Activated CD4-positive, alpha-beta T cell treated with anti-CD3 and anti-CD28 coated beads for 36 hours (primary cell): ENCODE results near the gene PABPN1. TPM values are rescaled to one million over a fixed set of nuclear protein-coding genes. Genes with fewer than 3 reads are reported as not detected.
A peak's percentile ranks its signal among the peaks of the same experiment; 100 is the strongest.

Source experiments
- ATAC-seq: fragments of 200-7000 bp; cut with Tn5 transposase; one replicate; pipeline ENCODE4 v1.10.0; 2021; ENCODE audit warnings: mild to moderate bottlenecking, moderate library complexity
- CTCF ChIA-PET: fragments of 350-600 bp; sonication (Branson Sonifier 250); formaldehyde crosslinking; loops from one replicate; lab custom pipeline; 2021; ENCODE audit warnings: antibody characterized with exemption; lab: Charles Lee
- POLR2A ChIA-PET: fragments of 350-600 bp; sonication (Branson Sonifier 250); formaldehyde crosslinking; loops from one replicate; lab custom pipeline; 2021; ENCODE audit warnings: antibody characterized with exemption, inconsistent platforms; lab: Charles Lee
- DNase-seq: peaks from one replicate; pipeline ENCODE4 v3.0.0-alpha.2; 2020
- H3K27ac Mint-ChIP-seq: one replicate; pipeline ENCODE4 v1.8.0; 2021; ENCODE audit warnings: mixed read lengths
- H3K27me3 Mint-ChIP-seq: one replicate; pipeline ENCODE4 v1.8.0; 2021; ENCODE audit warnings: mixed read lengths
- H3K36me3 Mint-ChIP-seq: one replicate; pipeline ENCODE4 v1.8.0; 2021; ENCODE audit warnings: low read depth, mixed read lengths
- H3K4me1 Mint-ChIP-seq: one replicate; pipeline ENCODE4 v1.8.0; 2021; ENCODE audit warnings: mixed read lengths
- H3K4me3 Mint-ChIP-seq: one replicate; pipeline ENCODE4 v1.8.0; 2021; ENCODE audit warnings: mild to moderate bottlenecking, moderate library complexity, mixed read lengths
- H3K9me3 Mint-ChIP-seq: one replicate; pipeline ENCODE4 v1.8.0; 2021; ENCODE audit warnings: low read depth, mixed read lengths
- intact Hi-C, 2 experiments: fragments of 100-400 bp; cut with DNase I in 1 of 2; cut with micrococcal nuclease in 1 of 2; formaldehyde crosslinking; loops; one replicate each; pipeline versions ENCODE4 v1.14.2 to v1.15.1; 2022 to 2024; cut with DNase I, micrococcal nuclease
- total RNA-seq, 2 experiments: library from RNA; stranded (reverse); gene quantifications; one replicate each; pipeline ENCODE4 v1.2.3, GENCODE V29; 2021

Gene PABPN1
- total RNA-seq, 2 experiments from 2014 or later, result 237 to 338 TPM

- Mint-ChIP-seq H3K36me3 (no peaks in the 10 kb centered on the region), H3K27ac (no peak overlapping the region), H3K9me3 (no peaks in the 10 kb centered on the region), H3K4me3 (no peak overlapping the region), H3K4me1 (peaks cover 8% of the 10 kb centered on the region), H3K27me3 (peaks cover 12% of the 10 kb centered on the region)
- ChIA-PET POLR2A (interaction anchor here (0.5 kb wide), 1 partner anchor 761 kb away, joined by 4 read pairs; no protein-coding TSS in a partner anchor), CTCF (interaction anchor here (0.5 to 1.3 kb wide), 3 partner anchors 13 to 59 kb away, joined by 3 to 5 read pairs (median 3); no protein-coding TSS in a partner anchor)
- DNase-seq, result no peak
- no peak for ATAC-seq
- intact Hi-C loops, result no loop called here
Measured at GRCh38 chr14:23359167-23359626, 37.9 kb downstream of the PABPN1 start.

GRCh38 chr14:23359722-23360447 lies 38.6 kb downstream of the PABPN1 start:
- intact Hi-C loops, result no loop called here
- ChIA-PET CTCF (interaction anchor here (0.7 to 1.4 kb wide), 3 partner anchors 21 to 343 kb away, joined by 4 to 6 read pairs (median 4); no protein-coding TSS in a partner anchor), POLR2A (no interaction called here)
- H3K4me1 Mint-ChIP-seq, result peaks cover 10% of the 10 kb centered on the region
- no peak overlapping the region for H3K4me3 Mint-ChIP-seq
- ATAC-seq, result no peak
- no peak overlapping the region for H3K27ac Mint-ChIP-seq
- H3K36me3 Mint-ChIP-seq, result no peaks in the 10 kb centered on the region
- H3K27me3 Mint-ChIP-seq, result peaks cover 16% of the 10 kb centered on the region
- DNase-seq, result no peak
- H3K9me3 Mint-ChIP-seq, result no peaks in the 10 kb centered on the region

- Mint-ChIP-seq H3K27ac (no peak overlapping the region), H3K27me3 (peaks cover 17% of the 10 kb centered on the region), H3K36me3 (no peaks in the 10 kb centered on the region), H3K4me3 (no peak overlapping the region), H3K9me3 (no peaks in the 10 kb centered on the region), H3K4me1 (peaks cover 11% of the 10 kb centered on the region)
- ATAC-seq (no peak), DNase-seq (no peak)
- ChIA-PET POLR2A (no interaction called here), CTCF (interaction anchor here (0.6 to 1.4 kb wide), 5 partner anchors 9 to 342 kb away, joined by 3 to 6 read pairs (median 4); no protein-coding TSS in a partner anchor)
- intact Hi-C loops, result no loop called here
Measured at GRCh38 chr14:23360496-23360895, 39.2 kb downstream of the PABPN1 start.

- ChIA-PET CTCF (interaction anchor here (1.1 to 1.4 kb wide), 3 partner anchors 16 to 23 kb away, joined by 3 to 4 read pairs (median 4); no protein-coding TSS in a partner anchor), POLR2A (no interaction called here)
- intact Hi-C loops, result no loop called here
- H3K36me3 Mint-ChIP-seq, result no peaks in the 10 kb centered on the region
- peaks cover 14% of the 10 kb centered on the region for H3K27me3 Mint-ChIP-seq
- H3K9me3 Mint-ChIP-seq, result no peaks in the 10 kb centered on the region
- peak; percentile 82 for ATAC-seq
- peak; percentile 27 for DNase-seq
- H3K4me3 Mint-ChIP-seq, result no peak overlapping the region
- no peak overlapping the region for H3K27ac Mint-ChIP-seq
- peaks cover 11% of the 10 kb centered on the region for H3K4me1 Mint-ChIP-seq
Measured at GRCh38 chr14:23361320-23361719, 40.1 kb downstream of the PABPN1 start.

GRCh38 chr14:23361763-23362162 lies 40.5 kb downstream of the PABPN1 start:
- intact Hi-C loops, result no loop called here
- no peak overlapping the region for H3K27ac Mint-ChIP-seq
- no peaks in the 10 kb centered on the region for H3K9me3 Mint-ChIP-seq
- ATAC-seq (no peak), DNase-seq (no peak)
- no peaks in the 10 kb centered on the region for H3K36me3 Mint-ChIP-seq
- ChIA-PET CTCF (interaction anchor here (0.7 to 1.2 kb wide), 3 partner anchors 16 to 55 kb away, joined by 3 to 4 read pairs (median 4); partner anchors contain the start of gene BCL2L2), POLR2A (no interaction called here)
- peaks cover 17% of the 10 kb centered on the region for H3K27me3 Mint-ChIP-seq
- peaks cover 11% of the 10 kb centered on the region for H3K4me1 Mint-ChIP-seq
- no peak overlapping the region for H3K4me3 Mint-ChIP-seq

- no peak overlapping the region for H3K4me3 Mint-ChIP-seq
- intact Hi-C loops, result no loop called here
- ChIA-PET CTCF (interaction anchor here (0.7 to 1.2 kb wide), 3 partner anchors 17 to 56 kb away, joined by 3 to 4 read pairs (median 4); partner anchors contain the start of gene BCL2L2), POLR2A (no interaction called here)
- no peak for DNase-seq
- no peaks in the 10 kb centered on the region for H3K36me3 Mint-ChIP-seq
- no peak for ATAC-seq
- H3K27ac Mint-ChIP-seq, result no peak overlapping the region
- no peaks in the 10 kb centered on the region for H3K9me3 Mint-ChIP-seq
- peaks cover 11% of the 10 kb centered on the region for H3K4me1 Mint-ChIP-seq
- peaks cover 20% of the 10 kb centered on the region for H3K27me3 Mint-ChIP-seq
Measured at GRCh38 chr14:23362200-23362599, 40.9 kb downstream of the PABPN1 start.

- POLR2A ChIA-PET, result no interaction called here
- no peak for ATAC-seq
- Mint-ChIP-seq H3K4me3 (no peak overlapping the region), H3K9me3 (no peaks in the 10 kb centered on the region), H3K27me3 (peaks cover 23% of the 10 kb centered on the region), H3K36me3 (no peaks in the 10 kb centered on the region), H3K4me1 (peaks cover 11% of the 10 kb centered on the region), H3K27ac (no peak overlapping the region)
- CTCF ChIA-PET, result interaction anchor here (0.7 kb wide), 1 partner anchor 86 kb away, joined by 3 read pairs; no protein-coding TSS in a partner anchor
- intact Hi-C loops, result no loop called here
- no peak for DNase-seq
Measured at GRCh38 chr14:23364164-23365035, 43.1 kb downstream of the PABPN1 start.

GRCh38 chr14:23365036-23365731 lies 43.9 kb downstream of the PABPN1 start, which contains the start of gene EFS:
TSS of gene EFS (minus strand) at chr14:23365172. CDS start at chr14:23365025, 147 bp downstream.
- H3K36me3 Mint-ChIP-seq, result no peaks in the 10 kb centered on the region
- H3K4me1 Mint-ChIP-seq, result peaks cover 11% of the 10 kb centered on the region
- CTCF ChIA-PET, result no interaction called here
- DNase-seq (no peak), ATAC-seq (no peak)
- POLR2A ChIA-PET, result no interaction called here
- H3K27ac Mint-ChIP-seq, result no peak within 1 kb of the TSS
- intact Hi-C loops, result no loop called here
- no peak within 1 kb of the TSS for H3K4me3 Mint-ChIP-seq
- H3K27me3 Mint-ChIP-seq, result peaks cover 23% of the 10 kb centered on the region
- H3K9me3 Mint-ChIP-seq, result no peaks in the 10 kb centered on the region

GRCh38 chr14:23365732-23366425 lies 44.6 kb downstream of the PABPN1 start:
- no peaks in the 10 kb centered on the region for H3K36me3 Mint-ChIP-seq
- H3K27ac Mint-ChIP-seq, result no peak overlapping the region
- intact Hi-C loops, result no loop called here
- no peaks in the 10 kb centered on the region for H3K9me3 Mint-ChIP-seq
- H3K4me1 Mint-ChIP-seq, result peaks cover 11% of the 10 kb centered on the region
- POLR2A ChIA-PET, result no interaction called here
- CTCF ChIA-PET, result no interaction called here
- peaks cover 22% of the 10 kb centered on the region for H3K27me3 Mint-ChIP-seq
- DNase-seq (no peak), ATAC-seq (no peak)
- no peak overlapping the region for H3K4me3 Mint-ChIP-seq

GRCh38 chr14:23366426-23366921 lies 45.2 kb downstream of the PABPN1 start:
- CTCF ChIA-PET, result interaction anchor here (1.2 kb wide), 1 partner anchor 10 kb away, joined by 3 read pairs; no protein-coding TSS in a partner anchor
- Mint-ChIP-seq H3K36me3 (no peaks in the 10 kb centered on the region), H3K4me1 (peaks cover 5% of the 10 kb centered on the region), H3K9me3 (no peaks in the 10 kb centered on the region), H3K27me3 (peaks cover 20% of the 10 kb centered on the region), H3K27ac (no peak overlapping the region), H3K4me3 (no peak overlapping the region)
- POLR2A ChIA-PET, result no interaction called here
- ATAC-seq, result no peak
- intact Hi-C loops, result no loop called here
- no peak for DNase-seq
